ENCODE results near the gene FMNL2.

FMNL2 gene

GRCh38 chr2:152618193-152618564, 283.2 kb downstream of the FMNL2 start:
- Mint-ChIP-seq H3K27ac (no peak overlapping the region), H3K9me3 (no peaks in the 10 kb centered on the region), H3K4me1 (peaks cover 5% of the 10 kb centered on the region), H3K4me3 (no peak overlapping the region), H3K36me3 (ENCODE audit: low read depth) (no peaks in the 10 kb centered on the region), H3K27me3 (no peaks in the 10 kb centered on the region)
- DNase-seq: no peak
- no peak for ATAC-seq

DNA sequence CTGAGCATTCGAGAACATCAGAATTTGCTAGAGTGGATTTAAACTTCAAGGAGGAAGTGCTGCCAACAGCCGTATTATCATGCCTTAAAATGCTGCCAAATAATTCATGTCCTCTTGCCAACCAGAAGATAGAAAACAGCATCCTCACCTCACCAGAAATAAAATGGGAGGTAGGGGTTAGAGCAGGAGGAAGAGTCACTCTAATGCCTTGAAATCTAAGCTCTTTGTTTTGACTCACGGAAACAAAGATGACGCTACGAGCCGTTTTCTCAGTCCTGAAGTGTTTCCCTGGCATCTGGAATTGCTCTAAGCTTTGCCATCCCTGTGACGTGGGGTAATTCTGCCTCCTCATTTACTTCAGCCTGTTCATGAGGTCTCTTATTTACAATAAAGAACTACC, 285.2 kb downstream of the FMNL2 start:
- Mint-ChIP-seq H3K27me3 (no peaks in the 10 kb centered on the region), H3K36me3 (ENCODE audit: low read depth) (no peaks in the 10 kb centered on the region), H3K4me3 (no peak overlapping the region), H3K9me3 (no peaks in the 10 kb centered on the region), H3K27ac (no peak overlapping the region), H3K4me1 (no peaks in the 10 kb centered on the region)
- DNase-seq (no peak), ATAC-seq (no peak)

DNA sequence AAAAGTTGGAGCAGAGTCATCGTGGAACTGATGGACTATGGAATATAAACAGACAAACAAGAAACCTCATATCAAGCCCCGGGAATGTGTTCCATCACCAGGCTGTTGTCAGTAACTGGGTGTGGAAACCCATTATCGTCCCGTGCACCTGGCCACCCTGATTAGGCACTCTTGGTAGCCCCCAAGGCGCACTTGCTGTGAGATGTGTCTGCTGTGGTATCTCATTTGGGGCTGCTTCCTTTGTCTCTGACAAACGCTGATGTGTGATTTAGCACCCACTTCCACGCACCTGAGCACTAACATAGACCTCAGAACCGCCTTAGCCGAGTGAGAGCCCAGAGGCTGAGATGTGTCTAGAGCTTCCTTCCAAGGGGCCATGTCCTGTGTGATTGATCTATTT, 286.0 kb downstream of the FMNL2 start:
- Mint-ChIP-seq H3K27ac (no peak overlapping the region), H3K27me3 (no peaks in the 10 kb centered on the region), H3K9me3 (no peaks in the 10 kb centered on the region), H3K36me3 (ENCODE audit: low read depth) (no peaks in the 10 kb centered on the region), H3K4me1 (no peaks in the 10 kb centered on the region), H3K4me3 (no peak overlapping the region)
- DNase-seq (no peak), ATAC-seq (no peak)

GRCh38 chr2:152622219-152622618, 287.2 kb downstream of the FMNL2 start:
- no peaks in the 10 kb centered on the region for H3K36me3 Mint-ChIP-seq (ENCODE audit: low read depth)
- no peaks in the 10 kb centered on the region for H3K4me1 Mint-ChIP-seq
- no peaks in the 10 kb centered on the region for H3K27me3 Mint-ChIP-seq
- H3K27ac Mint-ChIP-seq: no peak overlapping the region
- ATAC-seq (no peak), DNase-seq (no peak)
- H3K9me3 Mint-ChIP-seq: no peaks in the 10 kb centered on the region
- H3K4me3 Mint-ChIP-seq: no peak overlapping the region

DNA sequence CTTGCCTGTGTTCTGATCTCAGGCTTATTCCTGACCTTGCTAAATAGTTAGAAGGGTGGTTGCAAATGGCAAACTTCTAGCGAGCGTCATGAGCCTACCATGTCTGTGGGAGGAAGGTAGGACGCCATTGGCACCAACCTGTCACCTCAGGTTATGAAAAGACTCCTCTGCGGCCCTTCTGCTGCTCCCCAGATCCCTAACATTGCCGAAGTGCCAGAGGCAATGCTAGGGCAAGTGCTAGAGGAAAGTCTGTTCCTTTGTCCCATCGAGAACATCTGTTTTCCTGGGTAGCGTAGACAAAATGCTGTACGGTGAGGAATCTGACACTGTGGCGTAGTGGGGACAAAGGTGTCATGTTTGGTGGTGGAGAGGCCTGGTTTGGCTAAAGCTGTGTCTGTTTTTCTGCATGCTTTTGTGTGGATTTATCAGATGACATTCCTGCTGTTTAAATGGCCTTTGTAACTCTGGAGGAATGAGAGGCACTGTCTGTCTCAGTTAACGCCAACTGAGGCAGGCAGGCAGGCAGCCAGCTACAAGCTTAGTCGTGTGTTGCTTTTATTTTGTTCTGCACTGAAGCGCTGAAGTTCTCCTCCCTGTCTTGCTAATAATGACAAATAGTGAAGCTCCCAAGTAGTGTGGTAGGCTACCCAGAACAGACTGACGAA, 288.2 kb downstream of the FMNL2 start:
- Mint-ChIP-seq H3K4me1 (no peaks in the 10 kb centered on the region), H3K4me3 (no peak overlapping the region), H3K9me3 (no peaks in the 10 kb centered on the region), H3K27ac (no peak overlapping the region), H3K36me3 (ENCODE audit: low read depth) (no peaks in the 10 kb centered on the region), H3K27me3 (no peaks in the 10 kb centered on the region)
- ATAC-seq: no peak
- DNase-seq: no peak

GRCh38 chr2:152623775-152624174, 288.8 kb downstream of the FMNL2 start:
- H3K36me3 Mint-ChIP-seq (ENCODE audit: low read depth): no peaks in the 10 kb centered on the region
- H3K27ac Mint-ChIP-seq: no peak overlapping the region
- H3K4me3 Mint-ChIP-seq: no peak overlapping the region
- no peaks in the 10 kb centered on the region for H3K27me3 Mint-ChIP-seq
- H3K9me3 Mint-ChIP-seq: no peaks in the 10 kb centered on the region
- ATAC-seq (no peak), DNase-seq (no peak)
- H3K4me1 Mint-ChIP-seq: no peaks in the 10 kb centered on the region

DNA sequence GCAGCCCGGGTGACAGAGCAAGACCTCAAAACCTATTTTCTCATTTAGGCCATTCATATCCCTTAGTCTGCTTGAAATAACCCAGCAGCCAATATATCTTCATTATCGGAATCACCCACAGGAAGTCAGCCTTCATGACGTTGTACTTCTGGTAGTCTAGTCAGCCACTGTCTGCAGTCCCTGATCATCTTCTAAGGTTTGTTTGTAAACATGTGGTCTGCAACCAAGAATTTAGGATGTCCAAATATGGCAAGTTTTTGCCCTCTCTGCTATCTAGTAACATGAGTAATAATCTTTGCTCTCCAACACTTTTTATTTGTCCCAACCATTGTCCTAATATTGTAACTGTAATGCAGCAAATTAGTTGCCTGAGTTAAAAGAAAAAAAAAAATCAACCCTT, 289.8 kb downstream of the FMNL2 start:
- DNase-seq (no peak), ATAC-seq (no peak)
- H3K4me3 Mint-ChIP-seq: no peak overlapping the region
- no peak overlapping the region for H3K27ac Mint-ChIP-seq
- no peaks in the 10 kb centered on the region for H3K9me3 Mint-ChIP-seq
- H3K27me3 Mint-ChIP-seq: no peaks in the 10 kb centered on the region
- no peaks in the 10 kb centered on the region for H3K36me3 Mint-ChIP-seq (ENCODE audit: low read depth)
- peaks cover 2% of the 10 kb centered on the region for H3K4me1 Mint-ChIP-seq

DNA sequence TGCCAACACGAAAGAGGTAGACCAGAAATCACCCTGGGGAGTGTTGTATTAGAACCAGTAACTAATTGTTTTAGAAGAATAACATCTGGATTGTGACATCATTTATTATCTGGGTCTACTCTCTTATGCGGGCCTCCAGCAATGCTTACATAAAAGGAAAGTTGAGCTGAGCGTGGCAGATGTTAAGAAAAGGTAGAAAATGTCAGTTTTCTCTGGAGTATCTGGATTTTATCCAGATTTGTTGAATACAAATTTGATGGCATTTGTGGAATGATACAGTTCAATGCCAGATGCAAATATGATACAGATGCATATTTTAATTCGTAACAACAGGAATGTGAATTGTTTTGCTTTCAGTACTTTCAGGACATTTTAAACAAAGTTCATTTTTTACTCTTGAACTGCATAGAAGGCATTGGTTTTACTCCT, 292.0 kb downstream of the FMNL2 start:
- Mint-ChIP-seq H3K4me3 (no peak overlapping the region), H3K9me3 (no peaks in the 10 kb centered on the region), H3K27ac (no peak overlapping the region), H3K4me1 (peaks cover 2% of the 10 kb centered on the region), H3K36me3 (ENCODE audit: low read depth) (no peaks in the 10 kb centered on the region), H3K27me3 (peaks cover 1% of the 10 kb centered on the region)
- DNase-seq (no peak), ATAC-seq (no peak)

DNA sequence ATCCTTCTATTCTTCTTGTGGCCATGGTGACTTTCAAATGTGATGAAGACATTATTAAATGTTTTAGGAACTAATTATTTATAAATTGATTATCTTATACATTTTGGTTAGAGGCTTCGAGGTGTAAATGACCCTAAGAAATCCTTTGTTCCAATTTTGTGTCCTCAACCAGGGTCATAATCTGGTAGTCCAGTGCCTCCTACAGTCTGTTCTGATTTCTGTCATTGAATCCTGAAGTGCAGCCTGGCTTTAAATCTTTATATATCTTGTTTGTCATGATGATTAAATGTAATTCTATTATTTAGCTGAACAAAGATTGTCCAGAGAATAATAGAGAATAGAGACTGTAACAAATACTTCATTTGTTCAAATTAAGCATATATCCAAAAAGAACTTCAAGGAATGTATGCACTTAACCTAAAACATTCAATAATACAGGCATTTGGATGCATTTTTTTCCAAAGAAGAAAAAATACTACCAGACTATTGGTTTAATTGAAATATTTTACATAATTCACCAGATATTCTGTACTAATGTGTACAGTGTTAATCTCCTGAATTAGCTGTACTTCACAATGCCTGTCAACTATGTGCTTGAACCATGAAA, 292.5 kb downstream of the FMNL2 start:
- no peak overlapping the region for H3K4me3 Mint-ChIP-seq
- ATAC-seq: no peak
- no peak for DNase-seq
- H3K27me3 Mint-ChIP-seq: peaks cover 1% of the 10 kb centered on the region
- H3K9me3 Mint-ChIP-seq: no peaks in the 10 kb centered on the region
- H3K27ac Mint-ChIP-seq: no peak overlapping the region
- H3K36me3 Mint-ChIP-seq (ENCODE audit: low read depth): no peaks in the 10 kb centered on the region
- peaks cover 2% of the 10 kb centered on the region for H3K4me1 Mint-ChIP-seq

DNA sequence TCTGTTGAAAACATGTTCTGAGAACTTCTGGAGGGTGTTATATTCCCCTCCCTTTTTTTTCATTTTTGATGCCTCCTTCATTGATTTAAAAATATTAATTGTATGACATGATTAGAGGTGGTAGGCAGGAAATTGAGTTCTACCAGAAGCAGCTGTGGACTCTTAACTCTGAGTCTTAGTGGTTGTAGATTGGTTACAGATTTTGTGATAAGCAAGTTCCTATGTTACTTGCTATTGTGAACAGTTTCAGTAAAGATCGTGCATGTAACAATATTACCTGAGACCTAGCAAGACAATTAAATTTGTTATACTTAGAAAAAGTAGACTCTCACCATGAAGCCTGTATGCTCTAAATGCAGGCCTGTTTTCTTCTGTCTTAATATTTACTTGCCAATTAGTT, 294.2 kb downstream of the FMNL2 start:
- peaks cover 2% of the 10 kb centered on the region for H3K4me1 Mint-ChIP-seq
- H3K36me3 Mint-ChIP-seq (ENCODE audit: low read depth): no peaks in the 10 kb centered on the region
- no peak overlapping the region for H3K4me3 Mint-ChIP-seq
- ATAC-seq (no peak), DNase-seq (no peak)
- H3K9me3 Mint-ChIP-seq: no peaks in the 10 kb centered on the region
- H3K27ac Mint-ChIP-seq: no peak overlapping the region
- H3K27me3 Mint-ChIP-seq: peaks cover 1% of the 10 kb centered on the region

- DNase-seq (no peak), ATAC-seq (no peak)
- Mint-ChIP-seq H3K27ac (no peak overlapping the region), H3K9me3 (no peaks in the 10 kb centered on the region), H3K4me1 (peaks cover 2% of the 10 kb centered on the region), H3K36me3 (ENCODE audit: low read depth) (no peaks in the 10 kb centered on the region), H3K27me3 (peaks cover 1% of the 10 kb centered on the region), H3K4me3 (no peak overlapping the region)
Observed at GRCh38 chr2:152630466-152630865, 295.5 kb downstream of the FMNL2 start.

- ATAC-seq: no peak
- no peak overlapping the region for H3K4me3 Mint-ChIP-seq
- H3K27ac Mint-ChIP-seq: no peak overlapping the region
Observed at GRCh38 chr2:152632736-152633135, 297.8 kb downstream of the FMNL2 start.

GRCh38 chr2:152635635-152636298, 300.8 kb downstream of the FMNL2 start:
- H3K36me3 Mint-ChIP-seq (ENCODE audit: low read depth): no peaks in the 10 kb centered on the region
- H3K4me3 Mint-ChIP-seq: no peak overlapping the region
- DNase-seq: peak; percentile 71
- peak; percentile 59 for ATAC-seq
- no peaks in the 10 kb centered on the region for H3K9me3 Mint-ChIP-seq
- no peaks in the 10 kb centered on the region for H3K4me1 Mint-ChIP-seq
- H3K27me3 Mint-ChIP-seq: no peaks in the 10 kb centered on the region
- H3K27ac Mint-ChIP-seq: no peak overlapping the region

More at GRCh38 chr2:152632736-152633135, 297.8 kb downstream of the FMNL2 start:
- H3K36me3 Mint-ChIP-seq (ENCODE audit: low read depth): no peaks in the 10 kb centered on the region
- peaks cover 1% of the 10 kb centered on the region for H3K27me3 Mint-ChIP-seq
- no peaks in the 10 kb centered on the region for H3K9me3 Mint-ChIP-seq
- no peak for DNase-seq
- peaks cover 2% of the 10 kb centered on the region for H3K4me1 Mint-ChIP-seq

- no peak overlapping the region for H3K4me3 Mint-ChIP-seq
- DNase-seq (no peak), ATAC-seq (no peak)
- no peaks in the 10 kb centered on the region for H3K36me3 Mint-ChIP-seq (ENCODE audit: low read depth)
- H3K4me1 Mint-ChIP-seq: no peaks in the 10 kb centered on the region
- no peaks in the 10 kb centered on the region for H3K9me3 Mint-ChIP-seq
- no peaks in the 10 kb centered on the region for H3K27me3 Mint-ChIP-seq
- H3K27ac Mint-ChIP-seq: no peak overlapping the region
Observed at GRCh38 chr2:152637251-152637650, 302.3 kb downstream of the FMNL2 start.

DNA sequence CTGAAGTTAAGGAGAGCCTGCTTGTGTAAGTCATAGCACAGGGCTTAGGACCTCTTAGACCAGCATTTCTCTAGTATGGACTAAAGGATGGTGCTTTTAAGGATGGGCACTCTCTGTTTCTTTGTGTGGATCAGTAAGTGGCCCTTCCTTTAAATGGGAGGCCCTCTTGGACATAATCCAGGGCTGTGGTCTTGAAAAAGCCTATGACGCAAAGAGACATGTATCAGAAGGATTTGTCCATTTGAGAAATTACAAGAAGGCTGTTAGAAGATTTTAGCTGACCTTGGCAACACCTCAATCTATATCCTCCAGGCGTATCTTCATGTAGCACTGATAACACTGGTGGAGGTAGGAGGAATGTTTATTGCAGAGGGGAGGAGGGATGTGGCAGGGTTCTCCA, 303.1 kb downstream of the FMNL2 start:
- Mint-ChIP-seq H3K4me1 (no peaks in the 10 kb centered on the region), H3K4me3 (no peak overlapping the region), H3K27me3 (no peaks in the 10 kb centered on the region), H3K27ac (no peak overlapping the region), H3K9me3 (no peaks in the 10 kb centered on the region), H3K36me3 (ENCODE audit: low read depth) (no peaks in the 10 kb centered on the region)
- no peak for DNase-seq
- ATAC-seq: no peak

Data from activated naive CD8-positive, alpha-beta T cell treated with anti-CD3 and anti-CD28 coated beads, Interleukin-2, amount 50 U/mL, for 24 hours (primary cell).